Progenitor cell of endocrine pancreas (in vitro differentiated cells): ENCODE measurements around the gene NKAIN2. TPM values are rescaled to one million over a fixed set of nuclear protein-coding genes. Genes with fewer than 3 reads are reported as not detected.

ENCODE experiments used
- DNase-seq: peaks from one replicate; pipeline ENCODE4 v3.0.0; 2021; ENCODE audit warnings: low spot score; ENCODE audit not compliant: unreplicated experiment
- H3K27ac Mint-ChIP-seq: 2 replicates; pipeline ENCODE4 v1.8.0; 2021; ENCODE audit warnings: mild to moderate bottlenecking, moderate library complexity, mixed read lengths
- H3K27me3 Mint-ChIP-seq: 2 replicates; pipeline ENCODE4 v1.8.0; 2021; ENCODE audit warnings: mixed read lengths
- H3K36me3 Mint-ChIP-seq: 2 replicates; pipeline ENCODE4 v1.8.0; 2022; ENCODE audit warnings: mixed read lengths; ENCODE audit not compliant: insufficient read depth
- H3K4me1 Mint-ChIP-seq: 2 replicates; pipeline ENCODE4 v1.8.0; 2021; ENCODE audit warnings: low read depth, mixed read lengths
- H3K4me3 Mint-ChIP-seq: 2 replicates; pipeline ENCODE4 v1.8.0; 2021; ENCODE audit warnings: low read depth, mild to moderate bottlenecking, moderate library complexity, mixed read lengths
- H3K9me3 Mint-ChIP-seq: 2 replicates; pipeline ENCODE4 v1.8.0; 2021; ENCODE audit warnings: low read depth, mixed read lengths
- CTCF ChIP-seq: fragments of 200-600 bp; sonication (generic); IDR thresholded peaks from one replicate; pipeline ENCODE4 v1.5.0; 2021; ENCODE audit warnings: antibody characterized with exemption, mild to moderate bottlenecking; ENCODE audit not compliant: unreplicated experiment
- total RNA-seq: library from RNA; stranded (reverse); gene quantifications from 2 replicates; pipeline ENCODE4 v1.2.1, GENCODE V29; 2021

Gene NKAIN2
- total RNA-seq, 1 donor from 2014 or later, result 2.5 TPM

- TF ChIP-seq CTCF, result no peak
- peaks cover 14% of the 10 kb centered on the region for H3K4me1 Mint-ChIP-seq
- H3K9me3 Mint-ChIP-seq, result peaks cover 4% of the 10 kb centered on the region
- no peaks in the 10 kb centered on the region for H3K27me3 Mint-ChIP-seq
- no peak overlapping the region for H3K4me3 Mint-ChIP-seq
- no peaks in the 10 kb centered on the region for H3K36me3 Mint-ChIP-seq
- DNase-seq, result no peak
- H3K27ac Mint-ChIP-seq, result no peak overlapping the region
Measured at GRCh38 chr6:124142852-124143251, 339.2 kb downstream of the NKAIN2 start.

- Mint-ChIP-seq H3K27ac (no peak overlapping the region), H3K4me3 (no peak overlapping the region), H3K36me3 (no peaks in the 10 kb centered on the region), H3K4me1 (peaks cover 17% of the 10 kb centered on the region), H3K9me3 (peaks cover 4% of the 10 kb centered on the region), H3K27me3 (no peaks in the 10 kb centered on the region)
- TF ChIP-seq CTCF, result no peak
- DNase-seq, result no peak
Measured at GRCh38 chr6:124143435-124143834, 339.8 kb downstream of the NKAIN2 start.

- no peak overlapping the region for H3K27ac Mint-ChIP-seq
Measured at GRCh38 chr6:124147621-124148020, 344.0 kb downstream of the NKAIN2 start.

GRCh38 chr6:124148236-124148957 is 344.7 kb downstream of the NKAIN2 start:
- Mint-ChIP-seq H3K9me3 (peaks cover 7% of the 10 kb centered on the region), H3K36me3 (no peaks in the 10 kb centered on the region), H3K27ac (no peak overlapping the region)

More at GRCh38 chr6:124147621-124148020, 344.0 kb downstream of the NKAIN2 start:
- peaks cover 7% of the 10 kb centered on the region for H3K9me3 Mint-ChIP-seq
- no peak for DNase-seq
- TF ChIP-seq CTCF, result no peak
- no peaks in the 10 kb centered on the region for H3K36me3 Mint-ChIP-seq
- no peak overlapping the region for H3K4me3 Mint-ChIP-seq
- peaks cover 15% of the 10 kb centered on the region for H3K4me1 Mint-ChIP-seq
- H3K27me3 Mint-ChIP-seq, result no peaks in the 10 kb centered on the region

GRCh38 chr6:124149646-124150045 is 346.0 kb downstream of the NKAIN2 start:
- H3K27me3 Mint-ChIP-seq, result no peaks in the 10 kb centered on the region
- DNase-seq, result no peak
- H3K9me3 Mint-ChIP-seq, result peaks cover 7% of the 10 kb centered on the region
- no peak overlapping the region for H3K27ac Mint-ChIP-seq
- no peak overlapping the region for H3K4me3 Mint-ChIP-seq
- no peaks in the 10 kb centered on the region for H3K36me3 Mint-ChIP-seq
- no peak for TF ChIP-seq CTCF
- peaks cover 15% of the 10 kb centered on the region for H3K4me1 Mint-ChIP-seq

More at GRCh38 chr6:124148236-124148957, 344.7 kb downstream of the NKAIN2 start:
- Mint-ChIP-seq H3K27me3 (no peaks in the 10 kb centered on the region), H3K4me3 (no peak overlapping the region), H3K4me1 (peaks cover 15% of the 10 kb centered on the region)
- TF ChIP-seq CTCF, result no peak
- DNase-seq, result no peak
